ENCODE data around the gene B4GALT3. TPM values are rescaled to one million over a fixed set of nuclear protein-coding genes. Genes with fewer than 3 reads are reported as not detected.

The B4GALT3 gene
- total RNA-seq, 1 donor from 2014 or later = 44.0 TPM

GRCh38 chr1:161159087-161159912, 18.0 kb downstream of the B4GALT3 start, which contains the start of gene USP21:
USP21 (plus strand) TSS chr1:161159500; CDS start chr1:161160641, 1,141 bp downstream.
- Mint-ChIP-seq H3K27me3 (ENCODE audit: unreplicated experiment) (peaks cover 18% of the 10 kb centered on the region), H3K27ac (ENCODE audit: unreplicated experiment) (peak within 1 kb of the TSS; percentile 92), H3K4me3 (ENCODE audit: unreplicated experiment) (peak within 1 kb of the TSS; percentile 92), H3K9me3 (ENCODE audit: unreplicated experiment) (no peaks in the 10 kb centered on the region), H3K36me3 (ENCODE audit: low read depth, unreplicated experiment) (peaks cover 46% of the 10 kb centered on the region), H3K4me1 (ENCODE audit: unreplicated experiment) (peaks cover 50% of the 10 kb centered on the region)
- TF ChIP-seq, protein P1, sequence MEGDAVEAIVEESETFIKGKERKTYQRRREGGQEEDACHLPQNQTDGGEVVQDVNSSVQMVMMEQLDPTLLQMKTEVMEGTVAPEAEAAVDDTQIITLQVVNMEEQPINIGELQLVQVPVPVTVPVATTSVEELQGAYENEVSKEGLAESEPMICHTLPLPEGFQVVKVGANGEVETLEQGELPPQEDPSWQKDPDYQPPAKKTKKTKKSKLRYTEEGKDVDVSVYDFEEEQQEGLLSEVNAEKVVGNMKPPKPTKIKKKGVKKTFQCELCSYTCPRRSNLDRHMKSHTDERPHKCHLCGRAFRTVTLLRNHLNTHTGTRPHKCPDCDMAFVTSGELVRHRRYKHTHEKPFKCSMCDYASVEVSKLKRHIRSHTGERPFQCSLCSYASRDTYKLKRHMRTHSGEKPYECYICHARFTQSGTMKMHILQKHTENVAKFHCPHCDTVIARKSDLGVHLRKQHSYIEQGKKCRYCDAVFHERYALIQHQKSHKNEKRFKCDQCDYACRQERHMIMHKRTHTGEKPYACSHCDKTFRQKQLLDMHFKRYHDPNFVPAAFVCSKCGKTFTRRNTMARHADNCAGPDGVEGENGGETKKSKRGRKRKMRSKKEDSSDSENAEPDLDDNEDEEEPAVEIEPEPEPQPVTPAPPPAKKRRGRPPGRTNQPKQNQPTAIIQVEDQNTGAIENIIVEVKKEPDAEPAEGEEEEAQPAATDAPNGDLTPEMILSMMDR (IDR thresholded peaks at IDR 0.05; ENCODE audit: unreplicated experiment) = no peak
- peak; percentile 90 for DNase-seq (ENCODE audit: low spot score)

DNA sequence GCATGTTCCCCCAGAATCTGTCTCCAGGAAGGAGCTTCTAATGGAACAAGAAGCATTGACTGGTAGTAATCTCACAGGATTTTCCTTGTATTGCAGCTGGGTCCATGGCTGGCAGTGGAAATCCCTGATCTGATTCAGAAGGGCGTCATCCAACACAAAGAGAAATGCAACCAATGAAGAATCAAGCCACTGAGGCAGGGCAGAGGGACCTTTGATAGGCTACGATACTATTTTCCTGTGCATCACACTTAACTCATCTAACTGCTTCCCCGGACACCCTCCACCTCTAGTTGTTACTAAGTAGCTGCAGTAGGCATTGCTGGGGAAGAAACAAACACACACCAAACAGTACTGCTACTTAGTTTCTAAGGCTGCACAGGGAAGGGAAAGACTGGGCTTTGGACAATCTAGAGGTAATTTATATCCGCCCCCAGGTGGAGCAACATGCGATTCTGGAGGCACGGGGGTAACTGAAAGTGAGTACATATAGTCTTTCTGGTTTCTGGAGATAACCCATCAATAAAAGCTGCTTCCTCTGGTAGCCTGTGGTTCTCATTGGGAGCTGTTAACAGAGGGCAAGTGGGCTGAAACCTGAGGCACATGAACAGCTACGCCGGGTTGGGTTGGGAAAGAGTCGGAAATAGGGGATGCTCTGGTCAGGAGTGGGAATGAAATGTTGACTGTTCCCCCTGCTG, 18.8 kb downstream of the B4GALT3 start:
- peaks cover 26% of the 10 kb centered on the region for H3K27me3 Mint-ChIP-seq (ENCODE audit: unreplicated experiment)
- H3K36me3 Mint-ChIP-seq (ENCODE audit: low read depth, unreplicated experiment) = peaks cover 39% of the 10 kb centered on the region
- H3K4me3 Mint-ChIP-seq (ENCODE audit: unreplicated experiment) = peak overlapping the region; percentile 92
- H3K27ac Mint-ChIP-seq (ENCODE audit: unreplicated experiment) = peak overlapping the region; percentile 92
- H3K9me3 Mint-ChIP-seq (ENCODE audit: unreplicated experiment) = no peaks in the 10 kb centered on the region
- TF ChIP-seq, protein P1 (IDR thresholded peaks at IDR 0.05; ENCODE audit: unreplicated experiment) = no peak
- DNase-seq (ENCODE audit: low spot score) = no peak
- peaks cover 49% of the 10 kb centered on the region for H3K4me1 Mint-ChIP-seq (ENCODE audit: unreplicated experiment)

DNA sequence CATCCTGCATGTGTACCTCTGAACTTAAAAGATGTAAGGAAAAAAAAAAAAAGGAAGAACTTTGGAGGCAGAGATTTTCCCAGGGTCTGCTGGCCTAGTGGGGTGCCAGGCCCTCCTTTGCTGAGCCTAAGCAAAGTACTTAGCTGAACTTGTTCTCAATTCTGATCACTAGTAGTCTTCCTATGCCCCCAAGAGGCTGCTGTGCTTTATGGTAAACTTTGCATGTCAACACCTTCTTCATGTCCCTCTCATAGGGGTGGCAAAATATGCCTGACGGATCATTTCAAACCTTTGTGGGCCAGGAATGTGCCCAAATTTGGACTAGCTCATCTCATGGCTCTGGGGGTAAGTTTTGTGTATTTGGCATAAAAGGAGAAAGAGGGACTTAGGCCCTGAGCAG, 19.4 kb downstream of the B4GALT3 start:
- Mint-ChIP-seq H3K4me1 (ENCODE audit: unreplicated experiment) (peaks cover 46% of the 10 kb centered on the region), H3K27me3 (ENCODE audit: unreplicated experiment) (peaks cover 26% of the 10 kb centered on the region), H3K36me3 (ENCODE audit: low read depth, unreplicated experiment) (peaks cover 33% of the 10 kb centered on the region), H3K4me3 (ENCODE audit: unreplicated experiment) (peak overlapping the region; percentile 92), H3K9me3 (ENCODE audit: unreplicated experiment) (no peaks in the 10 kb centered on the region), H3K27ac (ENCODE audit: unreplicated experiment) (peak overlapping the region; percentile 76)
- DNase-seq (ENCODE audit: low spot score) = no peak
- TF ChIP-seq, protein P1 (IDR thresholded peaks at IDR 0.05; ENCODE audit: unreplicated experiment) = no peak

DNA sequence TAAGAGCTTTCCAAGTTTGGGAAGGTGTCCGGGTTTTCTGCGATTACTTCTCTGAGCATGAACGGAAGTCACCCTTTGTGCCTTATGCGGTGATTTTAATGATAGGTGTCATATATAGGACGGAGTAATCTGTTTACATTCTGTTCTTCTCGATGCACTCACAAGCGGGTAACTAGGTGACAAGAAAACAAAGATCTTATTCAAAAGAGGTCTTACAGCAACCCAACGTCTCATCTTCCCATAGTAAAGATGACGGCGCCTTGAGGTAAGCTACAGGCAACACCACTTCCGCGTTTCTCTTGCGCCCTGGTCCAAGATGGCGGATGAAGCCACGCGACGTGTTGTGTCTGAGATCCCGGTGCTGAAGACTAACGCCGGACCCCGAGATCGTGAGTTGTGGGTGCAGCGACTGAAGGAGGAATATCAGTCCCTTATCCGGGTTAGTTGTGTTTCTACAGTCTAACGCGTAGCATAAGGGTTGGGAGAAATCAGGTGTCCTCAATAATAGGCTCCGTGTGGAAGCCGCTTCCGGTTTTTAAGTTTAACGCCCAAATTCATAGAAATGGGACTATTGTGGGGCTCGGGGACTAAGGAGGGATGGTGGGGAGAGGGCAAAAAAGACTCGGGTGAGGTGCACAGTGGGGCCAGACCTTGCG, 23.5 kb downstream of the B4GALT3 start, which contains the start of gene UFC1:
Gene UFC1 (plus strand): TSS at position 297 of the 656 bp plus-strand sequence. CDS start 20 bp downstream, at position 317.
- peaks cover 28% of the 10 kb centered on the region for H3K4me1 Mint-ChIP-seq (ENCODE audit: unreplicated experiment)
- H3K27ac Mint-ChIP-seq (ENCODE audit: unreplicated experiment) = peak within 1 kb of the TSS; percentile 100
- H3K36me3 Mint-ChIP-seq (ENCODE audit: low read depth, unreplicated experiment) = peaks cover 27% of the 10 kb centered on the region
- H3K4me3 Mint-ChIP-seq (ENCODE audit: unreplicated experiment) = peak within 1 kb of the TSS; percentile 99
- TF ChIP-seq, protein P1 (IDR thresholded peaks at IDR 0.05; ENCODE audit: unreplicated experiment) = no peak
- peak; percentile 70 for DNase-seq (ENCODE audit: low spot score)
- H3K27me3 Mint-ChIP-seq (ENCODE audit: unreplicated experiment) = peaks cover 16% of the 10 kb centered on the region
- H3K9me3 Mint-ChIP-seq (ENCODE audit: unreplicated experiment) = no peaks in the 10 kb centered on the region
